ENCODE data around the gene ERC1.
"Not testable (repeated sequence)": the region's sequence is repeated elsewhere in the genome, so short reads cannot be mapped to it uniquely, and the experiment has no call there.

ERC1 gene

GRCh38 chr12:1189163-1189562 lies 198.1 kb downstream of the ERC1 start:
- peaks cover 4 to 81% of the 10 kb centered on the region in 2 experiments for H3K36me3 ChIP-seq (ENCODE audit: control insufficient read depth in 1 of 2, insufficient read depth in 2 of 2, low read depth in 1 of 2, low read length in 2 of 2)
- H2BK5ac ChIP-seq (ENCODE audit: low read depth, low read length, poor library complexity, severe bottlenecking): no peak overlapping the region
- H3K4me2 ChIP-seq (ENCODE audit: low read length, poor library complexity, severe bottlenecking): no peak overlapping the region
- peaks cover 1% of the 10 kb centered on the region for H3K79me1 ChIP-seq (replicated peaks; ENCODE audit: low read length, poor library complexity, severe bottlenecking)
- H2BK12ac ChIP-seq (ENCODE audit: low read length in 2 of 2): no peak overlapping the region
- H3K4me3 ChIP-seq (ENCODE audit: insufficient read depth in 1 of 2, low read depth in 1 of 2, low read length in 2 of 2): no peak overlapping the region
- H3K4ac ChIP-seq (ENCODE audit: low read depth in 1 of 2, low read length in 2 of 2): no peak overlapping the region
- H3K27me3 ChIP-seq (ENCODE audit: control insufficient read depth in 1 of 2, insufficient read depth in 1 of 2, low read length in 2 of 2): no peaks in the 10 kb centered on the region
- H3K9ac ChIP-seq (ENCODE audit: low read length): no peak overlapping the region
- no peak overlapping the region for H4K91ac ChIP-seq (ENCODE audit: low read length)
- no peak overlapping the region for H3K23ac ChIP-seq (ENCODE audit: low read length in 2 of 2)
- H2AFZ ChIP-seq (ENCODE audit: low read depth, low read length): no peak overlapping the region
- H2BK120ac ChIP-seq (ENCODE audit: low read depth, low read length): no peak overlapping the region
- H3K4me1 ChIP-seq (ENCODE audit: control insufficient read depth, insufficient read depth, low read depth, low read length): no peaks in the 10 kb centered on the region
- H2AK5ac ChIP-seq (ENCODE audit: low read length, severe bottlenecking): no peak overlapping the region
- H3K18ac ChIP-seq (ENCODE audit: low read depth in 1 of 2, low read length in 2 of 2): no peak overlapping the region
- 96% methylated on average over 3 of the region's 4 CpGs for WGBS
- H4K8ac ChIP-seq (ENCODE audit: low read length): no peak overlapping the region
- no peak overlapping the region for H3K14ac ChIP-seq (ENCODE audit: low read length in 2 of 2)
- H3K9me3 ChIP-seq (ENCODE audit: control insufficient read depth, low read length): no peaks in the 10 kb centered on the region
- H3K27ac ChIP-seq (ENCODE audit: low read length, poor library complexity, severe bottlenecking): no peak overlapping the region
- DNase-seq: no peak
- no peak overlapping the region for H2BK15ac ChIP-seq (ENCODE audit: low read depth, poor library complexity, severe bottlenecking)

- no peak overlapping the region for H2BK15ac ChIP-seq (ENCODE audit: low read depth, poor library complexity, severe bottlenecking)
- peaks cover 3% of the 10 kb centered on the region for H3K4me1 ChIP-seq (ENCODE audit: control insufficient read depth, insufficient read depth, low read depth, low read length)
- 100% methylated on average over 2 of the region's 4 CpGs for WGBS
- H4K91ac ChIP-seq (ENCODE audit: low read length): no peak overlapping the region
- peaks cover 5 to 38% of the 10 kb centered on the region in 2 experiments for H3K36me3 ChIP-seq (ENCODE audit: control insufficient read depth in 1 of 2, insufficient read depth in 2 of 2, low read depth in 1 of 2, low read length in 2 of 2)
- no peak overlapping the region for H3K23ac ChIP-seq (ENCODE audit: low read length in 2 of 2)
- no peak overlapping the region for H2AFZ ChIP-seq (ENCODE audit: low read depth, low read length)
- no peak overlapping the region for H3K14ac ChIP-seq (ENCODE audit: low read length in 2 of 2)
- no peak overlapping the region for H3K9ac ChIP-seq (ENCODE audit: low read length)
- H2BK120ac ChIP-seq (ENCODE audit: low read depth, low read length): no peak overlapping the region
- H3K18ac ChIP-seq (ENCODE audit: low read depth in 1 of 2, low read length in 2 of 2): no peak overlapping the region
- no peak overlapping the region for H2BK5ac ChIP-seq (ENCODE audit: low read depth, low read length, poor library complexity, severe bottlenecking)
- peaks cover 3% of the 10 kb centered on the region for H3K79me1 ChIP-seq (replicated peaks; ENCODE audit: low read length, poor library complexity, severe bottlenecking)
- H3K27me3 ChIP-seq (ENCODE audit: control insufficient read depth in 1 of 2, insufficient read depth in 1 of 2, low read length in 2 of 2): no peaks in the 10 kb centered on the region
- no peaks in the 10 kb centered on the region for H3K9me3 ChIP-seq (ENCODE audit: control insufficient read depth, low read length)
- no peak overlapping the region for H4K8ac ChIP-seq (ENCODE audit: low read length)
- no peak overlapping the region for H3K4me3 ChIP-seq (ENCODE audit: insufficient read depth in 1 of 2, low read depth in 1 of 2, low read length in 2 of 2)
- H2BK12ac ChIP-seq (ENCODE audit: low read length in 2 of 2): no peak overlapping the region
- no peak overlapping the region for H3K4ac ChIP-seq (ENCODE audit: low read depth in 1 of 2, low read length in 2 of 2)
- no peak overlapping the region for H2AK5ac ChIP-seq (ENCODE audit: low read length, severe bottlenecking)
- no peak overlapping the region for H3K4me2 ChIP-seq (ENCODE audit: low read length, poor library complexity, severe bottlenecking)
- H3K27ac ChIP-seq (ENCODE audit: low read length, poor library complexity, severe bottlenecking): no peak overlapping the region
- no peak for DNase-seq
These were observed 204.5 kb downstream of the ERC1 start for GRCh38 chr12:1195513-1195912.

GRCh38 chr12:1197264-1198018 lies 206.4 kb downstream of the ERC1 start:
- no peaks in the 10 kb centered on the region for H3K27me3 ChIP-seq (ENCODE audit: control insufficient read depth in 1 of 2, insufficient read depth in 1 of 2, low read length in 2 of 2)
- 97% methylated on average over 2 of the region's 3 CpGs for WGBS

GRCh38 chr12:1198854-1199253 lies 207.8 kb downstream of the ERC1 start:
- not testable (repeated sequence) for H2BK120ac ChIP-seq (ENCODE audit: low read depth, low read length); H2BK12ac ChIP-seq (ENCODE audit: low read length in 2 of 2); H3K27me3 ChIP-seq (ENCODE audit: control insufficient read depth in 1 of 2, insufficient read depth in 1 of 2, low read length in 2 of 2); H2AFZ ChIP-seq (ENCODE audit: low read depth, low read length); H3K27ac ChIP-seq (ENCODE audit: low read length, poor library complexity, severe bottlenecking); H3K18ac ChIP-seq (ENCODE audit: low read depth in 1 of 2, low read length in 2 of 2); H3K9ac ChIP-seq (ENCODE audit: low read length); H2BK5ac ChIP-seq (ENCODE audit: low read depth, low read length, poor library complexity, severe bottlenecking); H3K23ac ChIP-seq (ENCODE audit: low read length in 2 of 2); H3K4me1 ChIP-seq (ENCODE audit: control insufficient read depth, insufficient read depth, low read depth, low read length); H3K9me3 ChIP-seq (ENCODE audit: control insufficient read depth, low read length); H4K91ac ChIP-seq (ENCODE audit: low read length); DNase-seq; H4K8ac ChIP-seq (ENCODE audit: low read length); H3K4me2 ChIP-seq (ENCODE audit: low read length, poor library complexity, severe bottlenecking); H3K4me3 ChIP-seq (ENCODE audit: insufficient read depth in 1 of 2, low read depth in 1 of 2, low read length in 2 of 2); H3K4ac ChIP-seq (ENCODE audit: low read depth in 1 of 2, low read length in 2 of 2); H2AK5ac ChIP-seq (ENCODE audit: low read length, severe bottlenecking); H2BK15ac ChIP-seq (ENCODE audit: low read depth, poor library complexity, severe bottlenecking); H3K79me1 ChIP-seq (replicated peaks; ENCODE audit: low read length, poor library complexity, severe bottlenecking); H3K14ac ChIP-seq (ENCODE audit: low read length in 2 of 2)
- H3K36me3 ChIP-seq (ENCODE audit: control insufficient read depth in 1 of 2, insufficient read depth in 2 of 2, low read depth in 1 of 2, low read length in 2 of 2): peaks cover 5 to 17% of the 10 kb centered on the region in 2 experiments
- over 99% methylated on average over 5 of the region's 5 CpGs for WGBS

More at GRCh38 chr12:1197264-1198018, 206.4 kb downstream of the ERC1 start:
- H3K14ac ChIP-seq (ENCODE audit: low read length in 2 of 2): no peak overlapping the region
- no peak overlapping the region for H3K27ac ChIP-seq (ENCODE audit: low read length, poor library complexity, severe bottlenecking)
- H4K8ac ChIP-seq (ENCODE audit: low read length): no peak overlapping the region
- no peak overlapping the region for H4K91ac ChIP-seq (ENCODE audit: low read length)
- H3K36me3 ChIP-seq (ENCODE audit: control insufficient read depth in 1 of 2, insufficient read depth in 2 of 2, low read depth in 1 of 2, low read length in 2 of 2): peaks cover 5 to 22% of the 10 kb centered on the region in 2 experiments
- no peak overlapping the region for H3K18ac ChIP-seq (ENCODE audit: low read depth in 1 of 2, low read length in 2 of 2)
- H3K4me1 ChIP-seq (ENCODE audit: control insufficient read depth, insufficient read depth, low read depth, low read length): peaks cover 3% of the 10 kb centered on the region
- H3K9ac ChIP-seq (ENCODE audit: low read length): no peak overlapping the region
- no peak overlapping the region for H2BK5ac ChIP-seq (ENCODE audit: low read depth, low read length, poor library complexity, severe bottlenecking)
- no peaks in the 10 kb centered on the region for H3K9me3 ChIP-seq (ENCODE audit: control insufficient read depth, low read length)
- H3K4me3 ChIP-seq (ENCODE audit: insufficient read depth in 1 of 2, low read depth in 1 of 2, low read length in 2 of 2): no peak overlapping the region
- peaks cover 3% of the 10 kb centered on the region for H3K79me1 ChIP-seq (replicated peaks; ENCODE audit: low read length, poor library complexity, severe bottlenecking)
- H3K4me2 ChIP-seq (ENCODE audit: low read length, poor library complexity, severe bottlenecking): no peak overlapping the region
- no peak overlapping the region for H2BK15ac ChIP-seq (ENCODE audit: low read depth, poor library complexity, severe bottlenecking)
- no peak overlapping the region for H2BK120ac ChIP-seq (ENCODE audit: low read depth, low read length)
- no peak overlapping the region for H2BK12ac ChIP-seq (ENCODE audit: low read length in 2 of 2)
- H3K23ac ChIP-seq (ENCODE audit: low read length in 2 of 2): no peak overlapping the region
- DNase-seq: peak; percentile 14
- no peak overlapping the region for H3K4ac ChIP-seq (ENCODE audit: low read depth in 1 of 2, low read length in 2 of 2)
- H2AFZ ChIP-seq (ENCODE audit: low read depth, low read length): no peak overlapping the region
- H2AK5ac ChIP-seq (ENCODE audit: low read length, severe bottlenecking): no peak overlapping the region

Measured in mesenchymal stem cell (in vitro differentiated cells and primary cell).